Liver (tissue), 5 donors: ENCODE measurements around the gene XK. TPM values are rescaled to one million over a fixed set of nuclear protein-coding genes. Genes with fewer than 3 reads are reported as not detected.

ENCODE experiments used
- EGR1 ChIP-seq, 2 donors: IDR thresholded peaks; 2 replicates each; pipeline ENCODE4 v1.6.1; 2016 to 2018; ENCODE audit warnings: antibody characterized with exemption in 2 of 2, low read depth in 2 of 2
- GABPA ChIP-seq, 2 donors: IDR thresholded peaks in 1 of 2; conservative IDR thresholded peaks in 1 of 2; 2 replicates each; pipeline ENCODE4 v1.6.1; 2016; ENCODE audit warnings: antibody characterized with exemption in 2 of 2, mild to moderate bottlenecking in 1 of 2, moderate library complexity in 1 of 2
- HNF4A ChIP-seq, 2 donors: conservative IDR thresholded peaks; 2 replicates each; pipeline ENCODE4 v1.6.1; 2016; ENCODE audit warnings: antibody characterized with exemption in 2 of 2, mild to moderate bottlenecking in 2 of 2
- NR2F2 ChIP-seq: IDR thresholded peaks from 2 replicates; pipeline ENCODE4 v1.6.1; 2016; ENCODE audit warnings: antibody characterized with exemption
- RXRA ChIP-seq, 2 donors: IDR thresholded peaks; 2 replicates each; pipeline ENCODE4 v1.6.1; 2017 to 2018; ENCODE audit warnings: antibody characterized with exemption in 2 of 2, mild to moderate bottlenecking in 1 of 2
- TAF1 ChIP-seq: conservative IDR thresholded peaks from 2 replicates; pipeline ENCODE4 v1.6.1; 2016; ENCODE audit warnings: antibody characterized with exemption, mild to moderate bottlenecking
- polyA plus RNA-seq, 2 donors: library from polyadenylated mRNA; stranded (reverse) in 1 of 2; unstranded in 1 of 2; fragments of 200-250 nt in 1 of 2; fragments of >200 nt in 1 of 2; fragmentation: Nextera tagmentation in 1 of 2; extraction: Ambion mirVana in 1 of 2; gene quantifications; one replicate each; pipeline versions ENCODE4 v1.2.1 to v1.2.3, GENCODE V29; 2013 to 2015
- total RNA-seq, 2 donors: library from RNA; depleted of rRNA; stranded (reverse); fragments of >200 nt; gene quantifications; one replicate each; pipeline ENCODE4 v1.2.3, GENCODE V29; 2014
- TF ChIP-seq, protein P1 (sequence below): fragments of 150-350 bp; IDR thresholded peaks from 2 replicates; pipeline ENCODE4 v1.5.1; 2017; ENCODE audit warnings: improper control_type of control experiment, low read depth, low read length; ENCODE audit not compliant: missing input control
- TF ChIP-seq, protein P2 (sequence below): IDR thresholded peaks from 2 replicates; pipeline ENCODE4 v1.6.1; 2016; ENCODE audit warnings: antibody characterized with exemption
- donor health status: healthy.
- donor health status: healthy.
- donor health status: healthy.

Gene XK
- total and polyA plus RNA-seq, 4 donors: 0.83 to 68.4 (median 2.0) TPM

DNA sequence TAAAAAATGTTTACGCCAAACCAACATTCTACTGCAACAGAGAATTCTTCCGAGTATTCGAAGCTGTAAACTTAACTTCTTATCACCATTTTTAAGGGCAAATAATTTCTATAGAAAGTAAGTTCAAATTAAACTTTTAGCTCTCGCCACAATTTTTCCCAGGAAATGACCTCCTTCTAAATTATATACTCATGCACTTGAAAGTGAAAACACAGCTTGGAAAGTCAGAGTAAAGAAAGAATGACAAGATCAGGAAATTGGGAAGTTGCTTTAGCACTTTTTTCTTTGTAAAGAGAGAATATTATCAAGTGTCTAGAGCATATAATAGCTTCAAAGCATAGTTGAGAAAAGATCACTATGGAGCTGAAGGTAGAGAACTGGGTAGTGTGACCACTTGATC, 95.5 kb downstream of the XK start (continued):
- TF ChIP-seq, protein P1, sequence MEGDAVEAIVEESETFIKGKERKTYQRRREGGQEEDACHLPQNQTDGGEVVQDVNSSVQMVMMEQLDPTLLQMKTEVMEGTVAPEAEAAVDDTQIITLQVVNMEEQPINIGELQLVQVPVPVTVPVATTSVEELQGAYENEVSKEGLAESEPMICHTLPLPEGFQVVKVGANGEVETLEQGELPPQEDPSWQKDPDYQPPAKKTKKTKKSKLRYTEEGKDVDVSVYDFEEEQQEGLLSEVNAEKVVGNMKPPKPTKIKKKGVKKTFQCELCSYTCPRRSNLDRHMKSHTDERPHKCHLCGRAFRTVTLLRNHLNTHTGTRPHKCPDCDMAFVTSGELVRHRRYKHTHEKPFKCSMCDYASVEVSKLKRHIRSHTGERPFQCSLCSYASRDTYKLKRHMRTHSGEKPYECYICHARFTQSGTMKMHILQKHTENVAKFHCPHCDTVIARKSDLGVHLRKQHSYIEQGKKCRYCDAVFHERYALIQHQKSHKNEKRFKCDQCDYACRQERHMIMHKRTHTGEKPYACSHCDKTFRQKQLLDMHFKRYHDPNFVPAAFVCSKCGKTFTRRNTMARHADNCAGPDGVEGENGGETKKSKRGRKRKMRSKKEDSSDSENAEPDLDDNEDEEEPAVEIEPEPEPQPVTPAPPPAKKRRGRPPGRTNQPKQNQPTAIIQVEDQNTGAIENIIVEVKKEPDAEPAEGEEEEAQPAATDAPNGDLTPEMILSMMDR: no peak
- TF ChIP-seq NR2F2: no peak
- TF ChIP-seq TAF1: no peak
- no peak for TF ChIP-seq EGR1 (IDR thresholded peaks at IDR 0.05; ENCODE audit: low read depth in 2 of 2)
- no peak for TF ChIP-seq RXRA (IDR thresholded peaks at IDR 0.05)
- TF ChIP-seq, protein P2, sequence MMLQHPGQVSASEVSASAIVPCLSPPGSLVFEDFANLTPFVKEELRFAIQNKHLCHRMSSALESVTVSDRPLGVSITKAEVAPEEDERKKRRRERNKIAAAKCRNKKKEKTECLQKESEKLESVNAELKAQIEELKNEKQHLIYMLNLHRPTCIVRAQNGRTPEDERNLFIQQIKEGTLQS: no peak
- no peak for TF ChIP-seq HNF4A (conservative IDR thresholded peaks at IDR 0.05)
- TF ChIP-seq GABPA (IDR thresholded peaks at IDR 0.05 in 1 of 2, conservative IDR thresholded peaks at IDR 0.05 in 1 of 2): no peak

Other genes with a start within 250 kb of the XK start
- gene LANCL3, start 114.1 kb upstream of the XK start, total RNA-seq: 1 to 10 TPM in 1 of 2 donors, under 1 TPM in 1; under 0.01 to 2.1 TPM
- gene LANCL3, start 114.1 kb upstream of the XK start, polyA plus RNA-seq: under 1 TPM in 1 of 2 donors, not detected in 1; 0.01 TPM
- gene CYBB, start 94.3 kb downstream of the XK start, total RNA-seq: 10 to 100 TPM; 18.8 to 65.7 TPM
- 10 to 100 TPM in 1 of 2 donors, 1 to 10 TPM in 1; 2.8 to 10.2 TPM for gene CYBB, start 94.3 kb downstream of the XK start, polyA plus RNA-seq
- 10 to 100 TPM in 1 of 2 donors, 1 to 10 TPM in 1; 9.5 to 13.4 TPM for gene DYNLT3, start 161.8 kb downstream of the XK start, total RNA-seq
- 10 to 100 TPM; 13.4 to 20.7 TPM for gene DYNLT3, start 161.8 kb downstream of the XK start, polyA plus RNA-seq